GM18505 (cell line): ENCODE results near the gene MYO15A.
A peak's percentile ranks its signal among the peaks of the same experiment; 100 is the strongest.

Experiments used
- ATAC-seq: cut with Tn5 transposase; IDR thresholded peaks from one replicate; pipeline ENCODE4 v1.9.1; 2021; ENCODE audit not compliant: unreplicated experiment
- POLR2A ChIP-seq: IDR thresholded peaks from 4 replicates; pipeline ENCODE4 v1.6.1; 2011; ENCODE audit warnings: borderline replicate concordance; ENCODE audit not compliant: insufficient read depth, insufficient read length; ENCODE audit errors: extremely low read depth

The MYO15A gene

DNA sequence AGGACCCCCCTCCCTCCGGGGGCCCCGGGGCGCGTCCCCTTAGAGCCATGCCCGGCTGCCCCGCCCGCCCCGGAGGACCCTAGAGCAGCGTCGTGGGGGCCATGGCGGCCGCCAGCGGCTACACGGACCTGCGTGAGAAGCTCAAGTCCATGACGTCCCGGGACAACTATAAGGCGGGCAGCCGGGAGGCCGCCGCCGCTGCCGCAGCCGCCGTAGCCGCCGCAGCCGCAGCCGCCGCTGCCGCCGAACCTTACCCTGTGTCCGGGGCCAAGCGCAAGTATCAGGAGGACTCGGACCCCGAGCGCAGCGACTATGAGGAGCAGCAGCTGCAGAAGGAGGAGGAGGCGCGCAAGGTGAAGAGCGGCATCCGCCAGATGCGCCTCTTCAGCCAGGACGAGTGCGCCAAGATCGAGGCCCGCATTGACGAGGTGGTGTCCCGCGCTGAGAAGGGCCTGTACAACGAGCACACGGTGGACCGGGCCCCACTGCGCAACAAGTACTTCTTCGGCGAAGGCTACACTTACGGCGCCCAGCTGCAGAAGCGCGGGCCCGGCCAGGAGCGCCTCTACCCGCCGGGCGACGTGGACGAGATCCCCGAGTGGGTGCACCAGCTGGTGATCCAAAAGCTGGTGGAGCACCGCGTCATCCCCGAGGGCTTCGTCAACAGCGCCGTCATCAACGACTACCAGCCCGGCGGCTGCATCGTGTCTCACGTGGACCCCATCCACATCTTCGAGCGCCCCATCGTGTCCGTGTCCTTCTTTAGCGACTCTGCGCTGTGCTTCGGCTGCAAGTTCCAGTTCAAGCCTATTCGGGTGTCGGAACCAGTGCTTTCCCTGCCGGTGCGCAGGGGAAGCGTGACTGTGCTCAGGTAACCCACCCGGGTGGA lies 75.8 kb downstream of the MYO15A start:
- TF ChIP-seq POLR2A, result no peak
- ATAC-seq, result peak; percentile 10

DNA sequence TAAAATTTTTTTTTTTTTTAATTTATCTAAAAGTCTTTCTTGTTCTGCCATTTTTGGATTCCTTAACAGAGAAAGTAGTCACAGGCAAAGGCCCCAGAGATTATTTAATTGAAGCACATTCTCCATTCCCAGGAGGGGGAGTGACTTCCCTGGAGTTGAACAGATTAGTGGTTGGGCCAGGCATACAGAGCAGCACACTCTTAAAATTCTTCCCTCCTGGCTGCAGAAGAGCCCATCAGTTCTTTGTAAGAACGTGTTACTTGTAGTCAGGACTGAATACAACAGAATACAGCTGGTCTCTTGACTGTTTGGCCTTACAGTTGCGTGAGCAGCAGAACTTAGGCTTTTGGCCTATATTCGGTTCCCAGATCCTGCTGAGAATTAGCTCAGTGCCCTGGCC lies 76.8 kb downstream of the MYO15A start:
- TF ChIP-seq POLR2A, result no peak
- no peak for ATAC-seq

GRCh38 chr17:18185832-18186626 lies 77.5 kb downstream of the MYO15A start:
- no peak for ATAC-seq
- no peak for TF ChIP-seq POLR2A

- TF ChIP-seq POLR2A, result no peak
- no peak for ATAC-seq
These were observed 78.0 kb downstream of the MYO15A start for GRCh38 chr17:18186627-18186982.

GRCh38 chr17:18187226-18187625 lies 78.7 kb downstream of the MYO15A start:
- TF ChIP-seq POLR2A, result no peak
- no peak for ATAC-seq

GRCh38 chr17:18187821-18188761 lies 79.5 kb downstream of the MYO15A start:
- ATAC-seq, result no peak
- TF ChIP-seq POLR2A, result no peak

DNA sequence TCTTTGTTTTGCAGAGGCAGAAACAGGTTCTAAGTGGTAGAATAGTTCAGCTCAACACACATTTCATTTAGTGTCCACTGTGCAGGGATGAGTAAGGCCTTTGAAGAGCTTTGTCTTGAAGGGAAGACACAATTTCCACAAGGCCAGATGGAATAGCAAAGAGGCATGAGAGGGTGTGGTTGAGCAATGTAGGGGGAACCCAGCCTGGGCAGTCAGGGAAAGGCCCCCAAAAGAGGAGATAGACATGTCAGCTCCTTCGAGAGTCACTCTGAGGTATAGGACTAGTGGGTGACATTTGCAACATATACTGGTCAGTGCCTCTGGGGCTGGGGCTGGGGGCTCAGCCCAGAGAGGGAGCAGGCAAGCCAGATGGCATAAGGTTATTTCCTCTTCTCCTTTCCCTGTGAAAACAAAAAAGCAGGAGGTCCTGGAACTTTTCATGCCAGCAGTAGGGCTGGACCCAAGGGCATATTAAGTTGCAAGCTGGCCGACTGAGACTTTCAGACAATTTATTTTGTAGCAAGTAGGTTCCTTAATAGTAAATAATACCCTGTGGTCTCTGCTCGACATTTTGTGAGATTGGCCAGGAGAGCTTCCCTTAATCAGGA lies 82.2 kb downstream of the MYO15A start:
- no peak for ATAC-seq
- no peak for TF ChIP-seq POLR2A

- no peak for ATAC-seq
- TF ChIP-seq POLR2A, result no peak
These were observed 82.7 kb downstream of the MYO15A start for GRCh38 chr17:18191236-18191667.

- ATAC-seq, result no peak
- TF ChIP-seq POLR2A, result no peak
These were observed 83.4 kb downstream of the MYO15A start for GRCh38 chr17:18191967-18192366.

GRCh38 chr17:18194394-18194793 lies 85.8 kb downstream of the MYO15A start:
- ATAC-seq, result no peak
- no peak for TF ChIP-seq POLR2A

- no peak for ATAC-seq
- TF ChIP-seq POLR2A, result no peak
These were observed 86.2 kb downstream of the MYO15A start for GRCh38 chr17:18194804-18195203.

GRCh38 chr17:18195246-18195645 lies 86.7 kb downstream of the MYO15A start:
- ATAC-seq, result no peak
- no peak for TF ChIP-seq POLR2A
